Skeletal muscle cell (primary cell): ENCODE data around the gene OR51V1.
A peak's percentile ranks its signal among the peaks of the same experiment; 100 is the strongest.

ENCODE experiments used
- DNase-seq: peaks from one replicate; pipeline ENCODE4 v3.0.0-alpha.2; 2010; ENCODE audit warnings: low read depth
- H3K4me3 ChIP-seq: 2 replicates; pipeline ENCODE4 v1.5.1; 2011; ENCODE audit warnings: low read depth, mild to moderate bottlenecking, control low read depth, low read length, moderate library complexity

OR51V1 gene

GRCh38 chr11:5232176-5232575 lies 31.7 kb upstream of the OR51V1 start:
- no peak for DNase-seq
- no peak overlapping the region for H3K4me3 ChIP-seq

DNA sequence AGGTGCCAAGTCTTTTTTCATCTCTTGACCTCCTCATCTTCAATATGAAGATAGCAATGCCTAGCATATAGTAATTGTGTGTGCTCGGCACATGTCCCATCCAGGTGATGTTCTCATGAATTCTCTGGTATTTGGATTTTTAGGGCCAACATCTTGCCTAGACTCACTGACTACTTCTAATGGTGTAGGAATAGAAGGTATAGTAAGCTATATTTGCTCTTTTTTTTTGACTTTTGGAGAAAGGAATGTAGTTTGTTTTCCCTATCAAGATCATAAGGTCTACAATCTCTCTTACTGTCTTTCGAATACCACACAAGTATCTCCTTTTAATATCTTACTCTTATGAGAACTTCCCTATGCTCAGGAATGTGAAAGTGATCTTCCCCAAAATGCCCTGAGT lies 30.6 kb upstream of the OR51V1 start:
- H3K4me3 ChIP-seq, result no peak overlapping the region
- no peak for DNase-seq

DNA sequence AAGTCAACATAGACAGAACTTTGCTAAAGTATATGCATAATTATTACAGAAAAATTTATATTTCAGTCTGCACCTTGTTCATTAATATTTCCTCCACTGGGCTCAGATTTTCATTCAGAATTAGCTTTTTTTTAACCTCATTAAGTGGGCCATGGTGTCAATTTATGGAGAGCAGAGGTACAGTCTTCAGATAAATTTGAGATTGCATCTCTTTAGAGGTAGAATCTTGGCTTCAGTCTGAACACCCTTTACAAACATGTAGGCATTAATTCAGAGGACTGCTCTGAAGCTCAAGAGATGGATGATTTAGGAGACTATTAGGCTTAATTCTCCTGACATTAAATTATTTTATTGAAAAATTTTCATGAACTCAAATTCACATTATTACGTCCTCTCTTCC lies 29.8 kb upstream of the OR51V1 start:
- H3K4me3 ChIP-seq, result no peak overlapping the region

GRCh38 chr11:5229796-5230195 lies 29.3 kb upstream of the OR51V1 start:
- no peak for DNase-seq

More for the DNA sequence above, 29.8 kb upstream of the OR51V1 start:
- DNase-seq, result no peak

DNA sequence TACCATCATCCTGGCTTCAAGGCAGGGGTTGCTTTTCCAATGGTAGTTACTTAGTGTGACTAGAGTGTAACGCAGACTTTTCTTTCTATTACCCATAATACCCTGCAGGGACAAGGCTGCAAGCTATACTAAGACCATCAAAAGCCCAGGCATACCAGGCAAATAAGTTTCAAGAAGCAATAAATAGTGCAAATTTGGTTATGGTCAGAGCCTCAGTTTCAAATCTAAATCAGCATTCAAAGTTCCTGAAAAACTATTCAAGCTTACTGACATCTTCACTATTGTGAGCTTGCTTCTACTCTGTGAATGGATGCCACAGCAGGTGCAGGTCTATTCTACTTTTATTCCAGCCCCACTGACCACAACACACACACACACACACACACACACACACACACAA lies 28.9 kb upstream of the OR51V1 start:
- H3K4me3 ChIP-seq, result no peak overlapping the region
- no peak for DNase-seq

More at GRCh38 chr11:5229796-5230195, 29.3 kb upstream of the OR51V1 start:
- H3K4me3 ChIP-seq, result no peak overlapping the region

GRCh38 chr11:5228124-5228523 lies 27.6 kb upstream of the OR51V1 start:
- DNase-seq, result no peak
- H3K4me3 ChIP-seq, result no peak overlapping the region

DNA sequence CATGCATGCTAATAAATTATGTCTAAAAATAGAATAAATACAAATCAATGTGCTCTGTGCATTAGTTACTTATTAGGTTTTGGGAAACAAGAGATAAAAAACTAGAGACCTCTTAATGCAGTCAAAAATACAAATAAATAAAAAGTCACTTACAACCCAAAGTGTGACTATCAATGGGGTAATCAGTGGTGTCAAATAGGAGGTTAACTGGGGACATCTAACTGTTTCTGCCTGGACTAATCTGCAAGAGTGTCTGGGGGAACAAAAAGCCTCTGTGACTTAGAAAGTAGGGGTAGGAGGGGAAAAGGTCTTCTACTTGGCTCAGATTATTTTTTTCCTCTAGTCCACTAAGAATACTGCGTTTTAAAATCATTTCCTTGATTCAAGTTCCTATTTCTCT lies 27.2 kb upstream of the OR51V1 start:
- no peak for DNase-seq
- no peak overlapping the region for H3K4me3 ChIP-seq

DNA sequence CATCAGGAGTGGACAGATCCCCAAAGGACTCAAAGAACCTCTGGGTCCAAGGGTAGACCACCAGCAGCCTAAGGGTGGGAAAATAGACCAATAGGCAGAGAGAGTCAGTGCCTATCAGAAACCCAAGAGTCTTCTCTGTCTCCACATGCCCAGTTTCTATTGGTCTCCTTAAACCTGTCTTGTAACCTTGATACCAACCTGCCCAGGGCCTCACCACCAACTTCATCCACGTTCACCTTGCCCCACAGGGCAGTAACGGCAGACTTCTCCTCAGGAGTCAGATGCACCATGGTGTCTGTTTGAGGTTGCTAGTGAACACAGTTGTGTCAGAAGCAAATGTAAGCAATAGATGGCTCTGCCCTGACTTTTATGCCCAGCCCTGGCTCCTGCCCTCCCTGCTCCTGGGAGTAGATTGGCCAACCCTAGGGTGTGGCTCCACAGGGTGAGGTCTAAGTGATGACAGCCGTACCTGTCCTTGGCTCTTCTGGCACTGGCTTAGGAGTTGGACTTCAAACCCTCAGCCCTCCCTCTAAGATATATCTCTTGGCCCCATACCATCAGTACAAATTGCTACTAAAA lies 26.3 kb upstream of the OR51V1 start, which contains the start of gene HBB:
Gene HBB (minus strand): TSS at position 340 of the 579 bp plus-strand sequence. CDS start 50 bp downstream, at position 290.
- no peak for DNase-seq
- no peak within 1 kb of the TSS for H3K4me3 ChIP-seq

- DNase-seq, result no peak
- H3K4me3 ChIP-seq, result no peak overlapping the region
Measured at GRCh38 chr11:5225480-5225871, 25.0 kb upstream of the OR51V1 start.

GRCh38 chr11:5224538-5225479 lies 24.3 kb upstream of the OR51V1 start:
- no peak for DNase-seq
- no peak overlapping the region for H3K4me3 ChIP-seq

DNA sequence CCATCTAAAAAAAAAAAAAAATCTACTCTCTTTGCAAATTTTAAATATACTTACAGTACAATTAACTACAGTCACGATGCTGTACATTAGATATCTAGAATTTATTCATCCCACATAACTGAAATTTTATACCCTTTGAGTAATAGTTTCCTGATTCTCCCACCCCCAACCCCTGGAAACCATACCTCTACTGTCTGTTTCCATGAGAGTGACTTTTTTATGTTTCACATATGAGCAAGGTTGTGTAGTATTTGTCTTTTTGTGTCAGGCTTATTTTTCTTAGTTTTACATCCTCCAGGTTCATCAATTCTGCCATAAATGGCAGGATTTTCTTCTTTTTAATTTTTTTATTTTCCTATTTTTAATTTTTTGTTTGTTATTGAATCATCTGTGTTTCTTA lies 23.2 kb upstream of the OR51V1 start:
- H3K4me3 ChIP-seq, result no peak overlapping the region
- no peak for DNase-seq

DNA sequence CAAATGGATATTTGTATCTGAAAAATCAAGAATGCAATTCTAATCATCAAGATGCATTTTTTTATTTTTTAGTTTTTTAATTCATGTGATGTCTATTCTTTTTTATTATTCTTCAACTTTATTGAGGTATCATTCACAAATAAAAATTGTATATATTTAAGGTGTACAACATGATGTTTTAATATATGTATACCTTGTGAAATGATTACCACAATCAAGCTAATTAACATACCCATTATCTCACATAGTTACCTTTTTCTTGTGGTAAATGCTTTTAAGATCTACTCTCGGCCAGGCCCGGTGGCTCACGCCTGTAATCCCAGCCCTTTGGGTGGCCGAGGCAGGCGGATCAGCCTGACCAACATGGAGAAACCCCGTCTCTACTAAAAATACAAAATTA lies 22.7 kb upstream of the OR51V1 start:
- no peak for DNase-seq
- H3K4me3 ChIP-seq, result no peak overlapping the region

DNA sequence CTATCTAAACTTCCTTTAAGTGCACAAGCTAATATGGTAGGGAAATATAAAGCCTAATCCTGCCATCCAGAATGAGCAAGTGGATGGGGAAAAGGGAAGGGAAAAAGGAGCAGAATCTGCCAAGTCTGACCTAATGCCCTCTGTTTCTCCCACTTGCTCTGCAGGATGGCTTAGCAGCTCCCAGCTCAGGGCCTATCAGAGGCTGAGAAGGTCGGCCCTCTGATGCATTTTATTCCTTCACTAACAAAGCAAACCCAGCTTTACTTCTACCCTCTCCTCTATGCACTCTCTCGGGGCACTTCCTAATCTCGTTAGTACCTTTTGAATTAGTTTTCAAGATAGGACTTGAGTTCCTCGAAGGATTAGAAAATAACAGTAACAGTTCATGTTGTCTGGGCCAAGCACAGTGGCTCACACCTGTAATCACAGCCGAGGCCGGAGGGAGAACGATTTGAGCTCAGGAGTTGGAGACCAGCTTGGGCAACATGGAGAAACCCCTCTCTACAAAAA lies 9.9 kb upstream of the OR51V1 start:
- DNase-seq, result no peak
- no peak overlapping the region for H3K4me3 ChIP-seq

GRCh38 chr11:5204787-5205186 lies 4.3 kb upstream of the OR51V1 start:
- DNase-seq, result peak; percentile 45

DNA sequence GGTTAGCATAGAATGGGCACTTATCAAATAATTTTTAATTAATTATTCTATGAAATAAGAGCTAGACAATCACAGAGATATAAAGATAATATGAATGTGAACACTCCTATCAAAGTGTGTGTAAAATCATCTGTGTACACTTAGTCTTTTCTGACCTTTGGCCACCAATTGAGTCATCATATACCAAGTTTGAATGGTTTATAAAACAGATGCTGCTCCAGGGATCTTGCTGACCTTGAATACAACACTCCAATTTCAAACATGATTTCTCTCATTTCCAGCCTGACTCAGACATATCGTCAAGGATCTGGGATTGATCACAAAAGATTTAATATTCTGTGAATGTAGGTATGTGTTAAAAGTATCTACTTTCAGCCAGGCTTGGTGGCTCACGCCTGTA lies 2.9 kb upstream of the OR51V1 start:
- no peak for DNase-seq
- no peak overlapping the region for H3K4me3 ChIP-seq

More at GRCh38 chr11:5204787-5205186, 4.3 kb upstream of the OR51V1 start:
- no peak overlapping the region for H3K4me3 ChIP-seq

GRCh38 chr11:5198285-5198684 lies 2.2 kb downstream of the OR51V1 start:
- no peak for DNase-seq

DNA sequence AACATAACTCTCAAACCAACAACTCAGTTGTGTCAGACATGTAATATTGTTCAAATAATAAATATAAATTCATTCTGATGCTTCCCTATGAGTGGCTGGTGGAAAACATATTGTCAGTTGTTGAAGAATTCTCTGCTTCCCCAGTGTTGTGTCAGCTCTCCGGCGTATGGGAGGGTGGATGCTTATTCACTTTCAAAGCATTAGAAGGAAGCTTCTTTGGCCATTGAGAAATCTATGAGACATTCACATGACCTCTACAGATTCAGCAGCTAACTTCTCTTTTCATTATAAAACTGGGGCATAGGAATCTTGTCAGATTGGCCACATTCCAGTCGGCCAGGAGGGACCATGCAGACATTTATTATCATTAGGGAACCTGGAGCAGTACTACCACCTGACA lies 2.9 kb downstream of the OR51V1 start:
- DNase-seq, result no peak
- no peak overlapping the region for H3K4me3 ChIP-seq

More at GRCh38 chr11:5198285-5198684, 2.2 kb downstream of the OR51V1 start:
- H3K4me3 ChIP-seq, result no peak overlapping the region

- H3K4me3 ChIP-seq, result no peak overlapping the region
- DNase-seq, result no peak
Measured at GRCh38 chr11:5196731-5197130, 3.8 kb downstream of the OR51V1 start.

GRCh38 chr11:5196067-5196466 lies 4.4 kb downstream of the OR51V1 start:
- no peak for DNase-seq
- H3K4me3 ChIP-seq, result no peak overlapping the region

DNA sequence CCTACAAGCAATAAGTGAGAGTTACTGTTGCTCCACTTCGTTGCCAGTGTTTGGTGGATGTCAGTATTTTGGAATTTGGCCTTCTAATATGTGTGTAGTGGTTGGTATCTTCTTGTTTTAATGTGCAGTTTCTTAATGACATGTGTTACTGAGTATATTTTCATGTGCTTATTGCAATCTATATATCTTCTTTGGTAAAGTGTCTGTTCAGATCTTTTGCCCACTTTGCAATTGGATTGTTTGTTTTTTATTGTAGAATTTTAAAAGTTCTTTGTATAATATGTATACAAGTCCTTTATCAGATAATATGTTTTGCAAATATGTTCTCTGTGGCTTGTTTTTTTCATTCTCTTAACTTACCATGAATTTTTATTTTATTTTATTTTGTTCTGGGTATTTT lies 7.7 kb downstream of the OR51V1 start:
- DNase-seq, result no peak
- H3K4me3 ChIP-seq, result no peak overlapping the region

DNA sequence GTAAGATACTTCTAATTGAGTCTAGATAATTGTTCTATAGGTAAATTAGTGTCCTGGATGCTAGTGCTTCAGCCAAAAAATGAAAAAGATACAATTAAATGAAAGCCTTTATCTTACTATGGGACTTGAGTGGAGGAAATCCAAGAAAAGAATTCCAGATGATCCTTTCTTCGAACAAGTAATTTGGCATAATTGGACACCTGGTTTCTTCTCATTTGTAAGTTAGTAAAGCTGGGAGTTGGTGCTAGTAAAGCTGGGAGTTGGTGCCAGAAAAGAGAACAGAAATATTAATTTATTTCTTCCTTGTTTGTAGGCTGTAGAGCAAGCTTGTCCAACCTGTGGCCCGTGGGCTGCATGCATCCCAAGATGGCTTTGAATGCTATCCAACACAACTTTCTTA lies 12.3 kb downstream of the OR51V1 start:
- no peak overlapping the region for H3K4me3 ChIP-seq
- DNase-seq, result no peak
